GM21825 (cell line): ENCODE measurements around the gene FGFR3.
"Not testable (repeated sequence)": the region's sequence is repeated elsewhere in the genome, so short reads cannot be mapped to it uniquely, and the experiment has no call there.

Source experiments
- ATAC-seq: cut with Tn5 transposase; IDR thresholded peaks from one replicate; pipeline ENCODE4 v1.9.1; 2021; ENCODE audit warnings: mild to moderate bottlenecking, moderate library complexity; ENCODE audit not compliant: unreplicated experiment

FGFR3 gene

GRCh38 chr4:1815096-1815996, 22.3 kb downstream of the FGFR3 start:
- ATAC-seq: no peak

GRCh38 chr4:1815997-1816860, 23.1 kb downstream of the FGFR3 start:
- no peak for ATAC-seq

- no peak for ATAC-seq
Measured at GRCh38 chr4:1819284-1819683, 26.2 kb downstream of the FGFR3 start.

- ATAC-seq: no peak
Measured at GRCh38 chr4:1819816-1820215, 26.7 kb downstream of the FGFR3 start.

- no peak for ATAC-seq
Measured at GRCh38 chr4:1821679-1822567, 28.8 kb downstream of the FGFR3 start.

GRCh38 chr4:1822568-1823544, 29.8 kb downstream of the FGFR3 start:
- ATAC-seq: no peak

- ATAC-seq: no peak
Measured at GRCh38 chr4:1823545-1823932, 30.4 kb downstream of the FGFR3 start.

GRCh38 chr4:1824746-1825145, 31.7 kb downstream of the FGFR3 start:
- no peak for ATAC-seq

- ATAC-seq: no peak
Measured at GRCh38 chr4:1825326-1825725, 32.2 kb downstream of the FGFR3 start.

- no peak for ATAC-seq
Measured at GRCh38 chr4:1826531-1827350, 33.6 kb downstream of the FGFR3 start.

GRCh38 chr4:1830234-1830633, 37.1 kb downstream of the FGFR3 start:
- no peak for ATAC-seq

GRCh38 chr4:1830642-1831228, 37.6 kb downstream of the FGFR3 start:
- no peak for ATAC-seq

GRCh38 chr4:1831331-1831730, 38.2 kb downstream of the FGFR3 start:
- no peak for ATAC-seq

- ATAC-seq: no peak
Measured at GRCh38 chr4:1832690-1833089, 39.6 kb downstream of the FGFR3 start.

- ATAC-seq: no peak
Measured at GRCh38 chr4:1833307-1834046, 40.4 kb downstream of the FGFR3 start.

- ATAC-seq: peak; percentile 72
Measured at GRCh38 chr4:1834047-1834775, 41.1 kb downstream of the FGFR3 start.

- not testable (repeated sequence) for ATAC-seq
Measured at GRCh38 chr4:1835836-1836235, 42.7 kb downstream of the FGFR3 start.
